ENCODE data around the gene XYLT2. TPM values are rescaled to one million over a fixed set of nuclear protein-coding genes. Genes with fewer than 3 reads are reported as not detected.

Gene XYLT2
- total RNA-seq, 1 donor from 2014 or later, result 33.3 TPM

GRCh38 chr17:50348522-50349242 is 2.8 kb downstream of the XYLT2 start:
- peak overlapping the region; percentile 91 for H3K4me3 Mint-ChIP-seq
- DNase-seq (ENCODE audit: low spot score in 2 of 2, unreplicated experiment in 2 of 2), result no peak
- no peak overlapping the region for H3K27ac Mint-ChIP-seq
- H3K9me3 Mint-ChIP-seq, result no peaks in the 10 kb centered on the region
- no peaks in the 10 kb centered on the region for H3K27me3 Mint-ChIP-seq (ENCODE audit: low read depth)
- no peak for TF ChIP-seq CTCF (IDR thresholded peaks at IDR 0.05; ENCODE audit: unreplicated experiment)
- H3K4me1 Mint-ChIP-seq, result peaks cover 22% of the 10 kb centered on the region
- peaks cover 10% of the 10 kb centered on the region for H3K36me3 Mint-ChIP-seq

DNA sequence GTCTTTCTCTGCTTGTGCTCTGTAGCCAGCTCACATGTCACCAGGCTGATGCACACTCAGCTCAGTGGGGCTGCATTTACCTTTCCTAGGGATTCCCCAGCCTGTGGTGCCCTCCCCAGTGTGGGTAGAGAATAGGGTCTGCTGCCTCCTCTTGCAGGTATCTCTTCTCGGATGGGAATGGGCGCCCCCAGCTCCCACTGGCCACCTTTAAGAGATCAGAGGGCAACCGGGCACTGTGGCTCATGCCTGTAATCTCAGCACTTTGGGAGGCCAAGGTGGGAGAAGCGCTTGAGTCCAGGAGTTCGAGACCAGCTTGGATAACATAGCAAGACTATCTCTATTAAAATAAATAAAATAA is 3.3 kb downstream of the XYLT2 start:
- no peak for DNase-seq (ENCODE audit: low spot score in 2 of 2, unreplicated experiment in 2 of 2)
- Mint-ChIP-seq H3K27ac (no peak overlapping the region), H3K27me3 (ENCODE audit: low read depth) (no peaks in the 10 kb centered on the region), H3K36me3 (peaks cover 10% of the 10 kb centered on the region), H3K4me1 (peaks cover 22% of the 10 kb centered on the region), H3K4me3 (no peak overlapping the region), H3K9me3 (no peaks in the 10 kb centered on the region)
- no peak for TF ChIP-seq CTCF (IDR thresholded peaks at IDR 0.05; ENCODE audit: unreplicated experiment)

- H3K4me1 Mint-ChIP-seq, result peaks cover 22% of the 10 kb centered on the region
- H3K27ac Mint-ChIP-seq, result no peak overlapping the region
- no peaks in the 10 kb centered on the region for H3K9me3 Mint-ChIP-seq
- H3K27me3 Mint-ChIP-seq (ENCODE audit: low read depth), result no peaks in the 10 kb centered on the region
- peaks cover 10% of the 10 kb centered on the region for H3K36me3 Mint-ChIP-seq
- no peak for TF ChIP-seq CTCF (IDR thresholded peaks at IDR 0.05; ENCODE audit: unreplicated experiment)
- H3K4me3 Mint-ChIP-seq, result no peak overlapping the region
- DNase-seq (ENCODE audit: low spot score in 2 of 2, unreplicated experiment in 2 of 2), result no peak
Observed at GRCh38 chr17:50350733-50351132, 4.8 kb downstream of the XYLT2 start.

DNA sequence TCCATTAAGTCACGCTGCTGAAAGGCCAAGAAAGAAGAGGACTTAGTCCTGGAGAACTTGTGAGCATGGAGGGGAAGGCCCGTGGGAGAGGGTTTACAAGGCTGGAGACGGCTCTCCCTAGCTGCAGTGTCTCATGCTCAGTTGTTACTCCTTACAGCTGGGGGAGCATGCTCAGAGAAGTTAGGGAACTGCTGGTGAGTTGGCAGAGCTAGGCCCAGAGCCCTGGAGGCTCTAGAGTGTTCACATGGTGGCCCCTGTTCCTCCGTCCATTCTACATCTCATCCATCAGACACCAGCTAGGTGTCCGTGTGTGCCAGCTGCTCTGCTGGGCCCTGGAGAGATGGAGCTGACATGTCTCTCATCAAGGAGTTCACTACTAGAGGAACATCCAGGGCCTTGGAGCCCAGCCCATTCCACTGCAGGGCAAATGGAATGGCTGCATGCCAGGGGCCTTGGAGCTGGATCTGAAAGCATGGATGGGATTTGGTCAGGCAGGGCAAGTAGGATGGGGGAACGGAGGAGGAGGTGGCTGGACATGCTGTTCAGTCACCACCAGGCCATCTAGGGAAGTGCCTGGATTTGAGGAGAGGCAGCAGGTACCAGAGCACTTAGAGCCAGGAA is 6.3 kb downstream of the XYLT2 start:
- Mint-ChIP-seq H3K27ac (no peak overlapping the region), H3K4me1 (peaks cover 15% of the 10 kb centered on the region), H3K36me3 (peaks cover 10% of the 10 kb centered on the region), H3K4me3 (no peak overlapping the region), H3K27me3 (ENCODE audit: low read depth) (no peaks in the 10 kb centered on the region), H3K9me3 (no peaks in the 10 kb centered on the region)
- TF ChIP-seq CTCF (IDR thresholded peaks at IDR 0.05; ENCODE audit: unreplicated experiment), result no peak
- no peak for DNase-seq (ENCODE audit: low spot score in 2 of 2, unreplicated experiment in 2 of 2)

- no peak overlapping the region for H3K27ac Mint-ChIP-seq
- no peak overlapping the region for H3K4me3 Mint-ChIP-seq
- peaks cover 10% of the 10 kb centered on the region for H3K36me3 Mint-ChIP-seq
- TF ChIP-seq CTCF (IDR thresholded peaks at IDR 0.05; ENCODE audit: unreplicated experiment), result no peak
- no peak for DNase-seq (ENCODE audit: low spot score in 2 of 2, unreplicated experiment in 2 of 2)
- H3K4me1 Mint-ChIP-seq, result peaks cover 8% of the 10 kb centered on the region
- H3K9me3 Mint-ChIP-seq, result no peaks in the 10 kb centered on the region
- H3K27me3 Mint-ChIP-seq (ENCODE audit: low read depth), result no peaks in the 10 kb centered on the region
Observed at GRCh38 chr17:50352693-50353599, 7.0 kb downstream of the XYLT2 start.

Data from mesothelial cell of epicardium (in vitro differentiated cells).